ENCODE data around the gene GAGE1. TPM values are rescaled to one million over a fixed set of nuclear protein-coding genes. Genes with fewer than 3 reads are reported as not detected.

The GAGE1 gene, protein sequence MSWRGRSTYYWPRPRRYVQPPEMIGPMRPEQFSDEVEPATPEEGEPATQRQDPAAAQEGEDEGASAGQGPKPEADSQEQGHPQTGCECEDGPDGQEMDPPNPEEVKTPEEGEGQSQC
- not detected in 2 replicates for total RNA-seq

DNA sequence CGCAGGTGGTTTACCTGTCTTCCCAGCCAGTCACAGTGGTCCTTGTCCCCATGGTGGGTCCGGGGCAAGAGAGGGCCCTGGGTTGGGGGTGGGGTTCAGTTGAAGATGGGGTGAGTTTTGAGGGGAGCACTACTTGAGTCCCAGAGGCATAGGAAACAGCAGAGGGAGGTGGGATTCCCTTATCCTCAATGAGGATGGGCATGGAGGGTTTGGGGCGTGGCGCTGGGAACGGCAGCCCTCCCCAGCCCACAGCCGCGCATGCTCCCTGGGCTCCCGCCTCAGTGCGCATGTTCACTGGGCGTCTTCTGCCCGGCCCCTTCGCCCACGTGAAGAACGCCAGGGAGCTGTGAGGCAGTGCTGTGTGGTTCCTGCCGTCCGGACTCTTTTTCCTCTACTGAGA is at the start of gene GAGE1:
Gene GAGE1 (plus strand): TSS at position 301 of the 400 bp plus-strand sequence. CDS start 1,155 bp downstream, outside the sequence.

DNA sequence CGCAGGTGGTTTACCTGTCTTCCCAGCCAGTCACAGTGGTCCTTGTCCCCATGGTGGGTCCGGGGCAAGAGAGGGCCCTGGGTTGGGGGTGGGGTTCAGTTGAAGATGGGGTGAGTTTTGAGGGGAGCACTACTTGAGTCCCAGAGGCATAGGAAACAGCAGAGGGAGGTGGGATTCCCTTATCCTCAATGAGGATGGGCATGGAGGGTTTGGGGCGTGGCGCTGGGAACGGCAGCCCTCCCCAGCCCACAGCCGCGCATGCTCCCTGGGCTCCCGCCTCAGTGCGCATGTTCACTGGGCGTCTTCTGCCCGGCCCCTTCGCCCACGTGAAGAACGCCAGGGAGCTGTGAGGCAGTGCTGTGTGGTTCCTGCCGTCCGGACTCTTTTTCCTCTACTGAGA is 47.8 kb upstream of the GAGE1 start, which contains the start of gene GAGE12E:
Gene GAGE12E (plus strand): TSS at position 301 of the 400 bp plus-strand sequence. CDS start 1,155 bp downstream, outside the sequence.

DNA sequence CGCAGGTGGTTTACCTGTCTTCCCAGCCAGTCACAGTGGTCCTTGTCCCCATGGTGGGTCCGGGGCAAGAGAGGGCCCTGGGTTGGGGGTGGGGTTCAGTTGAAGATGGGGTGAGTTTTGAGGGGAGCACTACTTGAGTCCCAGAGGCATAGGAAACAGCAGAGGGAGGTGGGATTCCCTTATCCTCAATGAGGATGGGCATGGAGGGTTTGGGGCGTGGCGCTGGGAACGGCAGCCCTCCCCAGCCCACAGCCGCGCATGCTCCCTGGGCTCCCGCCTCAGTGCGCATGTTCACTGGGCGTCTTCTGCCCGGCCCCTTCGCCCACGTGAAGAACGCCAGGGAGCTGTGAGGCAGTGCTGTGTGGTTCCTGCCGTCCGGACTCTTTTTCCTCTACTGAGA is 38.3 kb upstream of the GAGE1 start, which contains the start of gene GAGE12F:
Gene GAGE12F (plus strand): TSS at position 301 of the 400 bp plus-strand sequence. CDS start 1,155 bp downstream, outside the sequence.

DNA sequence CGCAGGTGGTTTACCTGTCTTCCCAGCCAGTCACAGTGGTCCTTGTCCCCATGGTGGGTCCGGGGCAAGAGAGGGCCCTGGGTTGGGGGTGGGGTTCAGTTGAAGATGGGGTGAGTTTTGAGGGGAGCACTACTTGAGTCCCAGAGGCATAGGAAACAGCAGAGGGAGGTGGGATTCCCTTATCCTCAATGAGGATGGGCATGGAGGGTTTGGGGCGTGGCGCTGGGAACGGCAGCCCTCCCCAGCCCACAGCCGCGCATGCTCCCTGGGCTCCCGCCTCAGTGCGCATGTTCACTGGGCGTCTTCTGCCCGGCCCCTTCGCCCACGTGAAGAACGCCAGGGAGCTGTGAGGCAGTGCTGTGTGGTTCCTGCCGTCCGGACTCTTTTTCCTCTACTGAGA is 28.7 kb upstream of the GAGE1 start, which contains the start of gene GAGE12G:
Gene GAGE12G (plus strand): TSS at position 301 of the 400 bp plus-strand sequence. CDS start 1,155 bp downstream, outside the sequence.

DNA sequence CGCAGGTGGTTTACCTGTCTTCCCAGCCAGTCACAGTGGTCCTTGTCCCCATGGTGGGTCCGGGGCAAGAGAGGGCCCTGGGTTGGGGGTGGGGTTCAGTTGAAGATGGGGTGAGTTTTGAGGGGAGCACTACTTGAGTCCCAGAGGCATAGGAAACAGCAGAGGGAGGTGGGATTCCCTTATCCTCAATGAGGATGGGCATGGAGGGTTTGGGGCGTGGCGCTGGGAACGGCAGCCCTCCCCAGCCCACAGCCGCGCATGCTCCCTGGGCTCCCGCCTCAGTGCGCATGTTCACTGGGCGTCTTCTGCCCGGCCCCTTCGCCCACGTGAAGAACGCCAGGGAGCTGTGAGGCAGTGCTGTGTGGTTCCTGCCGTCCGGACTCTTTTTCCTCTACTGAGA is 19.2 kb upstream of the GAGE1 start, which contains the start of gene GAGE12H:
Gene GAGE12H (plus strand): TSS at position 301 of the 400 bp plus-strand sequence. CDS start 1,155 bp downstream, outside the sequence.

DNA sequence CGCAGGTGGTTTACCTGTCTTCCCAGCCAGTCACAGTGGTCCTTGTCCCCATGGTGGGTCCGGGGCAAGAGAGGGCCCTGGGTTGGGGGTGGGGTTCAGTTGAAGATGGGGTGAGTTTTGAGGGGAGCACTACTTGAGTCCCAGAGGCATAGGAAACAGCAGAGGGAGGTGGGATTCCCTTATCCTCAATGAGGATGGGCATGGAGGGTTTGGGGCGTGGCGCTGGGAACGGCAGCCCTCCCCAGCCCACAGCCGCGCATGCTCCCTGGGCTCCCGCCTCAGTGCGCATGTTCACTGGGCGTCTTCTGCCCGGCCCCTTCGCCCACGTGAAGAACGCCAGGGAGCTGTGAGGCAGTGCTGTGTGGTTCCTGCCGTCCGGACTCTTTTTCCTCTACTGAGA is 9.6 kb upstream of the GAGE1 start, which contains the start of gene GAGE2A:
Gene GAGE2A (plus strand): TSS at position 301 of the 400 bp plus-strand sequence. CDS start 1,155 bp downstream, outside the sequence.

Other genes starting within 250 kb of the GAGE1 start
- not detected in 2 replicates for gene GAGE12C, start 66.8 kb upstream of the GAGE1 start, total RNA-seq
- not detected in 2 replicates for gene GAGE12D, start 57.3 kb upstream of the GAGE1 start, total RNA-seq
- gene GAGE12E, start 47.7 kb upstream of the GAGE1 start, total RNA-seq = not detected in 2 replicates
- not detected in 2 replicates for gene GAGE12F, start 38.2 kb upstream of the GAGE1 start, total RNA-seq
- gene GAGE12G, start 28.6 kb upstream of the GAGE1 start, total RNA-seq = not detected in 2 replicates
- not detected in 2 replicates for gene GAGE12H, start 19.1 kb upstream of the GAGE1 start, total RNA-seq
- gene GAGE2A, start 9.5 kb upstream of the GAGE1 start, total RNA-seq = not detected in 2 replicates
- gene PAGE1, start 97.0 kb downstream of the GAGE1 start, total RNA-seq = not detected in 2 replicates
- not detected in 2 replicates for gene PAGE4, start 230.3 kb downstream of the GAGE1 start, total RNA-seq